Fibroblast of skin of left quadriceps (primary cell): ENCODE measurements around the gene OR2V1.
"Not testable (repeated sequence)": the region's sequence is repeated elsewhere in the genome, so short reads cannot be mapped to it uniquely, and the experiment has no call there.

ENCODE experiments used
- DNase-seq, 2 experiments: peaks; one replicate each; pipeline ENCODE4 v3.0.0-alpha.2; 2013; ENCODE audit warnings: low read depth in 2 of 2

OR2V1 gene, protein sequence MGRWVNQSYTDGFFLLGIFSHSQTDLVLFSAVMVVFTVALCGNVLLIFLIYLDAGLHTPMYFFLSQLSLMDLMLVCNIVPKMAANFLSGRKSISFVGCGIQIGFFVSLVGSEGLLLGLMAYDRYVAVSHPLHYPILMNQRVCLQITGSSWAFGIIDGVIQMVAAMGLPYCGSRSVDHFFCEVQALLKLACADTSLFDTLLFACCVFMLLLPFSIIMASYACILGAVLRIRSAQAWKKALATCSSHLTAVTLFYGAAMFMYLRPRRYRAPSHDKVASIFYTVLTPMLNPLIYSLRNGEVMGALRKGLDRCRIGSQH

DNA sequence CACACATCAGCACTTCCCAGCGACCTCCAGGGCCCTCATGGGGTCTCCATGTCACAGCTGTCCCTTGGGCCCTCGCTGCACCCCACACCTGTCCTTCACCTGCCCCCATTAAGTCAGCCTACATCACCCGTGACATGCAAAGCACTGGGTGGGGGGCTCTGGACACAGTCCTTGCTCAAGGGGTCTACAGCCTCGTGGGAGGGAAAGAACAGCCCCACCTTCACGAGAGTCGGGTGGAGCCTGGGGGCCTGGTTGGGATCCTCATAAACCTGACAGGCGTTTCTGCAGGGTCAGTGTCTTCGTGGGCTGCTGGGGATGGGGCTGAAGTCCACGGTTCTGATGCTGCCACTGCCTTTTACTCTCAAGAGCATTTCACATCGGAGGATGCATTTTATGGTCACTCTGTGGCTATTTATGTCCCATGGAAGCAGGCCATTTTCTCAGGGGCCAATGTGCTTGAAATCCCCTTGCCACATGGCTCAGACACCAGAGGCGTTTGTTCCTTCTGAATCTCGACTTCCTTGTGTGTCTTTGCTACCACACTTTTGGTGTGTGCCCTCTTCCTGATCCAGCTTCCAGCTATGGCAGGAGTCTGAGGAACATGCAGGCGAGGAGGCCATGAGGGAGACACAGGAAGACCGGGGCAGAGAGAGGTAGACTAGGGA, at the start of gene OR2V1:
Gene OR2V1 (minus strand): TSS at position 338 of the 665 bp plus-strand sequence. CDS start 5,865 bp downstream, outside the sequence.
- no peak for DNase-seq

DNA sequence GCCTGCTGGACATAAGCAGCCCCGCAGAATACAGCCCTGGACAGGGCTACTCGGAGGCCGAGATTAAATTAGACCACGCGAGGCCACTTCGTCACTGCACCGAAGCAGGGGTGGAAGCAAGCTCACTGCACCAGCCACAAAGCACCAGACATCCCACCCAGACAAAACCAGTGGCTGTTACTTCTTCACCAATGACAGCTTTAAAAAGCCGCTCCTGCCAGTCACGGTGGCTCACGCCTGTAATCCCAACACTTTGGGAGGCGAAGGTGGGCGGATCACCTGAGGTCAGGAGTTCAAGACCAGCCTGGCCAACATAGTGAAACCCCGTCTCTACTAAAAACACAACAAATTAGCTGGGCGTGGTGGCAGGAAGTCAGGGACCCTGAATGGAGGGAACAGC, 46.6 kb upstream of the OR2V1 start:
- not testable (repeated sequence) for DNase-seq

DNA sequence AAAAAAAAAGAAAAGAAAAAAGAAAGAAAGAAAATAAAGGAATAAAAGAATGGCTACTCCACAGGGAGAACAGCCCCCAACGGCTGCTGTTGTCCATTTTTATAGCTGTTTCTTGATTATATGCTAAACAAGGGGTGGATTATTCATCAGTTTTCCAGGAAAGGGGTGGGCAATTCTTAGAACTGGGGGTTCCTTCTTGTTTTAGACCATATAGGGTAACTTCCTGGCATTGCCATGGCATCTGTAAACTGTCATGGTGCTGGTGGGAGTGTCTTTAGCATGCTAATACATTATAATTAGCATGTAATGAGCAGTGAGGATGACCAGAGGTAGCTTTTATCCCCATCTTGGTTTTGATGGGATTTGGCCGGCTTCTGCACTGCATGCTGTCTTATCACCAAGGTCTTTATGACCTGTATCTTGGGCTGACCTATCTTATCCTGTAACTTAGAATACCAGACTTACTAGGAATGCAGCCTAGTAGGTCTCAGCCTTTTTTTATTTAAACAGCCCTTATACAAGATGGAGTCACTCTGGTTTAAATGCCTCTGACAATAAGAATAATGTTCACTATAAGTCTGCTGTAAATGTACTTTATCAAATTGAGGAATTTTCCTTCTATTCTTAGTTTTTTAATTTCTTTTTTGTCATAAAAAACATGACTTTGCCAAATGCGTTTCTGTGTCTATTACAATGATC, 45.4 kb upstream of the OR2V1 start:
- DNase-seq: no peak

DNA sequence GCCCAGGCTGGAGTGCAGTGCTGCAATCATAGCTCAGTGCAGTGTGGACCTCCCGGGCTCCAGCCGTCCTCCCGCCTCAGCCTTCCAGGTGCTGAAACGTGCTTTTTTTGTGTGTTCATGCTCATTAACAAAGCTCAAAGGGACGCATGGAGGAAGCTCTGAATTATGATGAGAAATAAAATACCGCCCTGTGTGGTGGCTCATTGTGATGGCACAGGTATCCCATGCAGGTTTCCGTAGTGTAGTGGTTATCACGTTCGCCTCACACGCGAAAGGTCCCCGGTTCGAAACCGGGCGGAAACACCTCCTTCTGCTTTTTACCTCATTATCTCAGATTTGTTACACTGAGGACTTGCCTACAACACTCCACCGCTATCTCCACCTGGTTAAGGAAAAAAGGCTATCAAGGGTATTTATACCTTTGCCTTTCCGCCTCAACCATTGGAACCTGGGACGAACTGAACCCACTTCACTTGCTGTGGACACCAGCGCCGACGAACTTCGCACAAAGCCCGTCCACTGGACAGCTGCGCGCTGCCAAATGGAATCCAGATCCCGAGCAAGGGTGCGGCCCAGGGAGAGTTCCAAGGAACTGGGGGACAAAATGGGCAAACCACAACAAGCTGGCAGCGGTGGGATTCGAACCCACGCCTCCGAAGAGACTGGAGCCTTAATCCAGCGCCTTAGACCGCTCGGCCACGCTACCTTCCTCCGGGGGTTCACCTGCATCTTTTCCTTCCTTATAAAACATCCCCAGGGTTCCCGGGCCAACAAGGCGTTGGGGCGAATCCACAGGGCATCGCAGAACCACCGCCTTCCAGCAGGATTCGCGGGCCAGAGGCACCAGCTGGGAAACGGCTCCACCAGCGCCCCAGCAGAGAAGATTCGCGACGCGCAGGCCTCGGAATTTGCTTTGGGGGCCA, 42.7 kb upstream of the OR2V1 start:
- DNase-seq: no peak

DNA sequence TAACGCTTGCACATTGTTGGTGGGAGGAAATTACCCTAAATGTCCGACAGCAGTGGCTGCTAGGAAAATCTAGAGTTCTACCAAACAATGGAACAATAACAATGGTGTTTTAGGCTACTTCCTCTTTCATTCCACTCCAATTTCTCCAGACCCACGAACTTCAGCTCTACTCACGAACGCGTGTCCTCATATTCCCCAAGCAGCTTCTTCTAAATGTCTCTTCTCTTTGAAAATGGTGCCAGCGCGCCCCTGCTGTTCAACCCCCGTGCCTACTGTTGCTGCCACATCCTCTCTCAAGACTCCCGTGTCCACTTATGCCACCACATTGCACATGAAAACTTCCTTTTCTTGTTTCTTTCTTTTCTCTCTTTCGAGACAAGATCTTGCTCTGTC, 42.1 kb upstream of the OR2V1 start:
- no peak for DNase-seq

DNA sequence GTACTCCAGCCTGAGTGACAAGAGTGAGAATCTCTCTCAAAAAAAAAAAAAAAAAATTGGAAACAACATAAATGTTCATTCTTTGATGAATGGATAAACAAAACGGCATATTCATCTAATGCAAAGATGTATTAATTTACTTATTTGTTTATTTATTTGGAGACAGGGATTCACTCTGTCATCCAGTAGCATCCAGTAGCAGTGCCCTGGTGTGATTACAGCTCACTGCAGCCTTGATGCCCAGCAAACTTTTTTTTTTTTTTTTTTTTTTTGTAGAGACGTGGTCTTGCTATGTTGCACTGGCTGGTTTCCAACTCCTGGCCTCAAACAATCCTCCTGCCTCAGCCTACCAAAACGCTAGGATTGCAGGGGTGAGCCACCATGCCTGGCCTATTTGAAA, 40.8 kb upstream of the OR2V1 start:
- DNase-seq: no peak

DNA sequence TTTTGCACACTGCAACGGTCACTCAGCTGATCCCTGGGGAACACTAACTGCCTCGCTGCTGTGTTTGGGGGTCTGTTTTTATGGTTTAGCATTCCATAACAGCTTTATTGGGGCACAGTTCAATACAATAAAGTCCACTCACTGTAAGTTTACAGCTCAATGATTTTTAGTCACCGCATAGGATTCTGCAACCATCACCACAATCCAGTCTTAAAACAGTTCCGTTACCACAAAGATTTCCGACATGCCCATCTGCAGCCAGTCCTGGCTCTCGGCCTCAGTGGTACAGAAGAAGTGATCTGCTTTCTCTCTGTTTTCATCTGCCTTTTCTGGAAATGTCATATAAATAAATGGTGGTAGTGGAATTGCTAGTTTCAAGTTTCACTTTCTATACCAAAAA, 40.0 kb upstream of the OR2V1 start:
- DNase-seq: no peak

DNA sequence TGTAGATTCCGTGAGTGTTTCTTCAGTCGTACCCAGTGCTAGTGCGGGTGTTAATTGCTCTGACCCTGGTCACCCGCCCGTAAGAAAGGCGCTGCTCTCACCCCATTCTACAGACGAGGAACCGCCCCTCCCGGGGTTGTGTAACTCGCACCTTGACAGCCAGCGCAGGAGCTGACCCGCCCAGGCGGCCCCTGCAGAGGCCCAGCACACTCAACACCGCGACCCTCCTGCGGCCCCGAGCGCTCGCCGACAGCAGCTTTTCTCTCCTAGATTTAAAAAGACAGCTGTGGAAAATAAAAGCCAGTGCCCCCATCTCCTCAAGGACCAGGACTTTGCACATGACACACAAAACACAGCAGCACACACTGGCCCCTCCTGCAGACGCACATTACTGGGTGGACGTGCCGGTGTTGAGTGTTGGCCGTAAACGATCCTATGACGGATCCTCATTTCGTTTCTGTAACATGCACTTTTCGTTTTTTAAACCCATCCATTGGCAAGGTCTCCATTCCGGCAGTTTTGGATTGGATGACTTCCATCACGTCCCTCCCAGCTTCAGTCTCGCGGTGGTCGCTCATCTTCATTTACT, 39.4 kb upstream of the OR2V1 start:
- no peak for DNase-seq

DNA sequence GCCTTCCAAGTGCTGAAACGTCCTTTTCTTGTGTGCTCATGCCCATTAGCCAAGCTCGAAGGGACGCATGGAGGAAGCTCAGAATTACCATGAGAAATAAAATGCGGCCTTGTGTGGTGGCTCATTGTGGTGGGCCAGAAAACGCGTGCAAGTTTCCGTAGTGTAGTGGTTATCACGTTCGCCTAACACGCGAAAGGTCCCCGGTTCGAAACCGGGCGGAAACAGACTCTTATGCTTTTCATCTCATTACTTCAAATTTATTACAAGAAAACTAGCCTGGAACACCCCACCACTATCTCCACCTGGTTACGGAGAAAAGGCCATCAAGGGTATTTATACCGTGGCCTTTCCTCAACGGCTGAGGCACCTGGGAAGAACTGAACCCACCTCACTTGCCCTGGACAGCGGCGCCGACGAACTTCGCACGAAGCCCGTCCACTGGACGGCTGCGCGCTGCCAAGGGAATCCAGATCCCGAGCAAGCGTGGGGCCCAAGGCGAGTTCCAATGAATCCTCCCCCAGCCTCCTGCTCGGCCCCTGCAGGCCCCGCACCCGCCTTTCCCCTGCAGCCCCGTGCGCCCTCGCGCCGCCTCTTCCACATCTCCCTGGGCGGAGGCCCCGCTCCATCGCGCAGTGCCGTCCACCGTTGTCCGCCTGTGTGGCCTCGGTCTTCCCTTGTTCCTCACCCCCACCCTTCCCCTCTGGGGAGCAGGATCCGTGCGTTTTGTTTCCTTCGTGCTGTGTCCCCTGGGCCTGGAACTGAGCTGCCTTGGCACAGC, 38.7 kb upstream of the OR2V1 start:
- DNase-seq: not testable (repeated sequence)

DNA sequence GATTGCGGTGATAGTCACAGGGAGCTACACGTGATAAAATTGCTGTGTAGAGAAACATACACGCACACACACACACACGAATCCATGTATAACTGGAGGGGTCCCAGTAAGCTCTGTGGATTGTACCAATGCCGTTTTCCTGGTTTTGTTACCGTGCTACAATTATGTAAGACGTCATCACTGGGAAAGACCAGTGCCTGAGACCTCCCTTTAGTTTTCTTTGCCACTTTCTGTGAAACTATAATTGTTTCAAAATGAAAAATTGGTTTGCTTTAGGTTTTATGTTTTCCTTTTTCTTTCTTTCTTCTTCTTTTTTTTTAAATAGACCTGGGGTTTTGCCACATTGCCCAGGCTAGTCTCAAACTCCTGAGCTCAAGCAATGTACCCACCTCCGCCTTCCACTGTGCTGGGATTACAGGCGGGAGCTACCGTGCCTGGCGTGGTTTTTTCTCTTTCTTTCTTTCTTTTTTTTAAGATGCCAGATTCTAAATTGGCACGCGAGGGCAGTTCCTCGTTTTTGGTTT, 37.7 kb upstream of the OR2V1 start:
- no peak for DNase-seq

DNA sequence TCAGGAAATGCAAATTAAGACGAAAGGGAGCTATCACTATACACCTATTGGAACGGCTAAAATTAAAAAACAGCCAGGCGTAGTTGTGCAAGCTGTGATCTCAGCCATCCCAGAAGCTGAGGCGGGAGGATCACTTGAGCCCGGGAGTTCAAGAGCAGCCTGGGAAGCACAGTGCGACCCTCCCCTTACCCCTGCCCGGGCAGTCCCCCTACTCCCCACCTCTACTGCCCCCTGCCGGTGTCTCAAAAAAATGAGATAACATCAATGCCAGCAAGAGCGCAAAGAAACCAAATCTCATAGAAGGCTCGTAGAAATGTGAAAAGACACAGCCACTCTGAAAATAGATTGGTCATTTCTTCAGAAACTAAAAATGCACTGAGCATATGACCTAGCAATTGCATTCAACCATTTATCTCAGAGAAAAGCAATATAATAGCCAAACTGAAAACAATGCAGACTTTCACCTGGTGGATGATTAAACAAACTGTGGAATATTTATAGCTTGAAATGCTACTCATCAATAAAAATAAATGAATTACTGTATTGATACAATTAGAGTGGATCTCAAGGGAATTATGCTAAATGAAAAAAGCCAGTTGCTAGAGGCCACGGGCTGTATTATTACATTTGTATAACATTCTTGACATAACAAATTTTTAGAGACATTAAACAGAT, 37.0 kb upstream of the OR2V1 start:
- DNase-seq: no peak

DNA sequence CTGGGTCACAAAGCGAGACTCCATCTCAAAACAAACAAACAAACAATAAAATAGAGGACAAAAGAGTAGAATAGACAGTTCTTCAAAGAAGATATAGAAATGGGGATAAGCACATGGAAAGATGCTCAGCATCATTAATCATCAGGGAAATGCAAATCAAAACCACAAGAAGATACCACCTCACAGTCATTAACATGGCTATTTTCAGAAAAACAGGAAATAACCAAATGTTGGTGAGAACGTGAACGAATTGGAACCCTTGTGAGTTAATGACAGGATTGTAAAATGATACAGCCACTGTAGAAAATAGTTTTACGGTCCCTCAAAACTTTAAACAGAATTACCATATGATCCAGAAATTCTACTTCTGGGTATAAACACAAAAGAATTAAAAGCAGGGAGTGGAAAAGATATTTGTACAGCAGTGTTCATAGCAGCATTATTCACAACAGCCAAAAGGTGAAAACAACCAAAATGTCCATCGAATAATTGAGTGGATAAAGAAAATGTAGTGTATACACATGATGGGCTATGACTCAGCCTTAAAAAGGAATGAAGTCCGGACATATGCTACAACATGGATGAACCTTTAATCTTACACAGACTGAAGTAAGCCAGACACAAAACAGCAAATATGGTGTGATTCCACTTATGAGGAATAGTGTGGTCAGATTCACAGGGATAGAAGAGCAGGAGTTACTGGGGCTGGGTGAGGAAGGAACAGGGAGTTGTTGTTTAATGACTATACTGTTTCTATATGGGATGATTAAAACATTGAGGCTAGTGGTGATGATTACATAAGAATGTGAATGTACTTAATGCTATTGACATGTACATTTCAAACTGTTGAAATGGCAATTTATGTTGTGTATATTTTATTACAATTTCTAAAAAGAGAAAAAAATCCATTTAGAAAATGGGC, 36.1 kb upstream of the OR2V1 start:
- no peak for DNase-seq

DNA sequence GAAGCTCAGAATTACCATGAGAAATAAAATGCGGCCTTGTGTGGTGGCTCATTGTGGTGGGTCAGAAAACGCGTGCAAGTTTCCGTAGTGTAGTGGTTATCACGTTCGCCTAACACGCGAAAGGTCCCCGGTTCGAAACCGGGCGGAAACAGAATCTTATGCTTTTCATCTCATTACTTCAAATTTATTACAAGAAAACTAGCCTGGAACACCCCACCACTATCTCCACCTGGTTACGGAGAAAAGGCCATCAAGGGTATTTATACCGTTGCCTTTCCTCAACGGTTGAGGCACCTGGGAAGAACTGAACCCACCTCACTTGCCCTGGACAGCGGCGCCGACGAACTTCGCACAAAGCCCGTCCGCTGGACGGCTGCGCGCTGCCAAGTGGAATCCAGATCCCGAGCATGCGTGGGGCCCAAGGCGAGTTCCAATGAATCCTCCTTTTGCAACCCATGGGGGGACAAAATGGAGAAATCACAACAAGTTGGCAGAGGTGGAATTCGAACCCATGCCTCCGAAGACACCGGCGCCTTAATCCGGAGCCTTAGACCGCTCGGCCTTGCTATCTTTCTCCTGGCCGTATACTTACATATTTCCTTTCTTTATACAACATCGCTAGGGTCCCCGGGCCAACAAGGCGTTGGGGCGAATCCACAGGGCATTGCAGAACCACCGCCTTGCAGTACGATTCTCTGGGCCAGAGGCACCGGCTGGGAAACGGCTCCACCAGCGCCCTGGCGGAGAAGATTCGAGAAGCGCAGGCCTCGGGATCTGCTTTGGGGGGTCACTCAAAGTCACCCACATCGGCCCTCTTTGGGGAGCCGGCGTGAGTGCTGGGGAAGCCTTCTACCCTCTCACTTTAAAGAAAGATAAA, 33.3 kb upstream of the OR2V1 start:
- DNase-seq: no peak

DNA sequence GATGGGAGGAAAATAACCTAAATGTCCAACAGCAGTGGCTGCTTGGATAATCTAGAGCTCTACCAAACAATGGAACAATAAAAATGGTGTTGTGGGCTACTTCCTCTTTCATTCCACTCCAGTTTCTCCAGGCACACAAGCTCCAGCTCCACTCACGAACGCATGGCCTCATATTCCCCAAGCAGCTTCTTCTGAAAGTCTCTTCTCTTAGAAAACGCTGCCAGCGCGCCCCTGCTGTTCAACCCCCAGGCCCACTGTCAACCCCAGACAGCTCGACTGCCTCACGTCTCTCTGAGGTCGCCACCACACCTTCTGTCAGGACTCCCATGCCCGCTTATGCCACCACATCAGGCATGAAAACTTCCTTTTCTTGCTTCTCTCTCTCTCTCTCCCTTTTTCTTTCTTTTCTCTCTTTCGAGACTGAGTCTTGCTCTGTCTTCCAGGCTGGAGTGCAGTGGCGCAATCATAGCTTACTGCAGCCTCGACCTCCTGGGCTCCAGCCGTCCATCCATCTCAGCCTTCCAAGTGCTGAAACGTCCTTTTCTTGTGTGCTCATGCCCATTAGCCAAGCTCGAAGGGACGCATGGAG, 32.6 kb upstream of the OR2V1 start:
- no peak for DNase-seq

DNA sequence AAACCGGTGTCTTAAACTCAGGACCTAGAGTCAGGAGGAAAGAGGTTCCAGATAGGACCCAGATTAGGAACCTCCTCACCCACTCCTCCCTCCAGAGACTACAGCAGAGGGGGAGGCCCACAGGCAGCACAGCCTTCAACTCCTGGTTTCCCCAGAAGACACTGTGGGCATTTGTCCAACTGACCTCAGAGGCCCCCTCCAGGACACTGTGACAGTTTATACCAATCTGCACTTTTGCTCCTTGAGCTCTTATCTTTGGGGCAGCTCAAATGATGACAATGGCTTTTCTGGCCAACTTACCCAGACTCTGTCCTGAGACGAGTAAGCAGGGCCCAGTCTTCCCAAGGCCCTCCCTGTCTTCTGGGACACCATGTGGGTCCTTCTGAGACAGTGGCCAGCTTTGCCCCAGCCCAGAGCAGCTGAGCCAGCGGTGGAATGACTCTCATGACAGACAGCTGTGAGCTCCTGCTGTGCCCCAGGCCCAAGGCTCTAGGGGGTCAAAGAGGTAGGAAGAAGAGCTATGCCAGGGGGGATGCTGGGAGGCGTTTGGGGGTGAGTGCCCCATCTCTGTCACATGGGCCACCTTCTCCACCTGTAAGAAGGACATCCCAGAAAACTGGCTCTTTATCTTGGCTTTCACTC, 30.7 kb upstream of the OR2V1 start:
- DNase-seq: no peak

DNA sequence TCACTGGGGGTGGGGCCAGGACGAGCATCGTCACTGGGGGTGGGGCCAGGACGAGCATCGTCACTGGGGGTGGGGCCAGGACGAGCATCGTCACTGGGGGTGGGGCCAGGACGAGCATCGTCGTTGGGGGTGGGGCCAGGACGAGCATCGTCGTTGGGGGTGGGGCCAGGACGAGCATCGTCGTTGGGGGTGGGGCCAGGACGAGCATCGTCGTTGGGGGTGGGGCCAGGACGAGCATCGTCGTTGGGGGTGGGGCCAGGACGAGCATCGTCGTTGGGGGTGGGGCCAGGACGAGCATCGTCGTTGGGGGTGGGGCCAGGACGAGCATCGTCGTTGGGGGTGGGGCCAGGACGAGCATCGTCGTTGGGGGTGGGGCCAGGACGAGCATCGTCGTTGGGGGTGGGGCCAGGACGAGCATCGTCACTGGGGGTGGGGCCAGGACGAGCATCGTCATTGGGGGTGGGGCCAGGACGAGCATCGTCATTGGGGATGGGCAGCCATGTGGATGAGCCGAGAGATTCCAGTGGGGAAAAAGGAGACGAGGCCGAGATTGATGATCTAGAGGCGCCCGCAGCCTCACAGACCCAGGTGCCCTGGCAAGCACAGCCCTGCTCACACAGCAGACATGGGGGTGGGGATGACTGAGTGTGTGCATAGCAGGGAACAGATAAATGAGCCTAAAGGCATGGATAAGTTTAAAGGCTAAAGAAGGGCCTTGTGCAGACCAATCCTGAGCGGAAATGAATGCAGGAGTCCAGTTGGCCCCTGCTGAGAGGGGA, 30.0 kb upstream of the OR2V1 start:
- peak in 1 of 2 experiments; percentile 51 for DNase-seq
